ENCODE results near the gene TMEM163.

- TF ChIP-seq, protein P1, sequence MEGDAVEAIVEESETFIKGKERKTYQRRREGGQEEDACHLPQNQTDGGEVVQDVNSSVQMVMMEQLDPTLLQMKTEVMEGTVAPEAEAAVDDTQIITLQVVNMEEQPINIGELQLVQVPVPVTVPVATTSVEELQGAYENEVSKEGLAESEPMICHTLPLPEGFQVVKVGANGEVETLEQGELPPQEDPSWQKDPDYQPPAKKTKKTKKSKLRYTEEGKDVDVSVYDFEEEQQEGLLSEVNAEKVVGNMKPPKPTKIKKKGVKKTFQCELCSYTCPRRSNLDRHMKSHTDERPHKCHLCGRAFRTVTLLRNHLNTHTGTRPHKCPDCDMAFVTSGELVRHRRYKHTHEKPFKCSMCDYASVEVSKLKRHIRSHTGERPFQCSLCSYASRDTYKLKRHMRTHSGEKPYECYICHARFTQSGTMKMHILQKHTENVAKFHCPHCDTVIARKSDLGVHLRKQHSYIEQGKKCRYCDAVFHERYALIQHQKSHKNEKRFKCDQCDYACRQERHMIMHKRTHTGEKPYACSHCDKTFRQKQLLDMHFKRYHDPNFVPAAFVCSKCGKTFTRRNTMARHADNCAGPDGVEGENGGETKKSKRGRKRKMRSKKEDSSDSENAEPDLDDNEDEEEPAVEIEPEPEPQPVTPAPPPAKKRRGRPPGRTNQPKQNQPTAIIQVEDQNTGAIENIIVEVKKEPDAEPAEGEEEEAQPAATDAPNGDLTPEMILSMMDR (IDR thresholded peaks at IDR 0.05; ENCODE audit: insufficient read depth, low read depth, low read length) = no peak
- no peak for TF ChIP-seq EZH2 (IDR thresholded peaks at IDR 0.05; ENCODE audit: insufficient read depth, low read length)
Measured at GRCh38 chr2:134705861-134706586, 12.8 kb downstream of the TMEM163 start.

Measured in astrocyte (in vitro differentiated cells and primary cell).